LNCAP (cell line): ENCODE data around the gene FRMD1.
A peak's percentile ranks its signal among the peaks of the same experiment; 100 is the strongest.

ENCODE experiments used
- CTCF ChIP-seq: fragments of 450-650 bp; IDR thresholded peaks from 2 replicates; pipeline ENCODE4 v1.5.1; 2017; ENCODE audit warnings: mild to moderate bottlenecking

Gene FRMD1

GRCh38 chr6:168117942-168118341 lies 38.9 kb upstream of the FRMD1 start:
- TF ChIP-seq CTCF = peak; percentile 35; the same call in 1 of the 2 replicates

GRCh38 chr6:168116975-168117899 lies 38.2 kb upstream of the FRMD1 start:
- TF ChIP-seq CTCF = no peak

- no peak for TF ChIP-seq CTCF
Measured at GRCh38 chr6:168116438-168116974, 37.5 kb upstream of the FRMD1 start.

GRCh38 chr6:168115748-168116437 lies 36.9 kb upstream of the FRMD1 start:
- no peak for TF ChIP-seq CTCF

- no peak for TF ChIP-seq CTCF
Measured at GRCh38 chr6:168113226-168113625, 34.2 kb upstream of the FRMD1 start.

- TF ChIP-seq CTCF = no peak
Measured at GRCh38 chr6:168111911-168112310, 32.9 kb upstream of the FRMD1 start.

- no peak for TF ChIP-seq CTCF
Measured at GRCh38 chr6:168110437-168110836, 31.4 kb upstream of the FRMD1 start.
